Activated B cell treated with CpG ODN at 0.5 μM for 24 hours (primary cell): ENCODE results near the gene INO80D. TPM values are rescaled to one million over a fixed set of nuclear protein-coding genes. Genes with fewer than 3 reads are reported as not detected.

ENCODE experiments used
- ATAC-seq: fragments of 200-7000 bp; cut with Tn5 transposase; one replicate; pipeline ENCODE4 v1.10.0; 2021; ENCODE audit warnings: low read depth, mild to moderate bottlenecking, moderate library complexity
- CTCF ChIA-PET: fragments of 350-600 bp; sonication (Branson Sonifier 250); formaldehyde crosslinking; loops from one replicate; lab custom pipeline; 2021; ENCODE audit warnings: antibody characterized with exemption; lab: Charles Lee
- POLR2A ChIA-PET: fragments of 350-600 bp; sonication (Branson Sonifier 250); formaldehyde crosslinking; loops from one replicate; lab custom pipeline; 2021; ENCODE audit warnings: antibody characterized with exemption; lab: Charles Lee
- DNase-seq: peaks from one replicate; pipeline ENCODE4 v3.0.0; 2022
- H3K27ac Mint-ChIP-seq: one replicate; pipeline ENCODE4 v1.8.0; 2020; ENCODE audit warnings: mixed read lengths
- H3K27me3 Mint-ChIP-seq: one replicate; pipeline ENCODE4 v1.8.0; 2021; ENCODE audit warnings: mixed read lengths
- H3K36me3 Mint-ChIP-seq: one replicate; pipeline ENCODE4 v1.8.0; 2021; ENCODE audit warnings: low read depth, mixed read lengths
- H3K4me1 Mint-ChIP-seq: one replicate; pipeline ENCODE4 v1.8.0; 2021; ENCODE audit warnings: mixed read lengths
- H3K4me3 Mint-ChIP-seq: one replicate; pipeline ENCODE4 v1.8.0; 2020; ENCODE audit warnings: mild to moderate bottlenecking, mixed read lengths
- H3K9me3 Mint-ChIP-seq: one replicate; pipeline ENCODE4 v1.8.0; 2020; ENCODE audit warnings: mixed read lengths
- CTCF ChIP-seq: fragments of 200-600 bp; IDR thresholded peaks from one replicate; pipeline ENCODE4 v1.8.0; 2022; ENCODE audit warnings: antibody characterized with exemption, mild to moderate bottlenecking
- intact Hi-C: fragments of 100-400 bp; cut with micrococcal nuclease; formaldehyde crosslinking; loops from one replicate; pipeline ENCODE4 v1.15.1; 2024
- total RNA-seq: library from RNA; stranded (reverse); gene quantifications from 2 replicates; pipeline ENCODE4 v1.2.3, GENCODE V29; 2022

Gene INO80D
- total RNA-seq, 1 donor from 2014 or later: 53.1 TPM

DNA sequence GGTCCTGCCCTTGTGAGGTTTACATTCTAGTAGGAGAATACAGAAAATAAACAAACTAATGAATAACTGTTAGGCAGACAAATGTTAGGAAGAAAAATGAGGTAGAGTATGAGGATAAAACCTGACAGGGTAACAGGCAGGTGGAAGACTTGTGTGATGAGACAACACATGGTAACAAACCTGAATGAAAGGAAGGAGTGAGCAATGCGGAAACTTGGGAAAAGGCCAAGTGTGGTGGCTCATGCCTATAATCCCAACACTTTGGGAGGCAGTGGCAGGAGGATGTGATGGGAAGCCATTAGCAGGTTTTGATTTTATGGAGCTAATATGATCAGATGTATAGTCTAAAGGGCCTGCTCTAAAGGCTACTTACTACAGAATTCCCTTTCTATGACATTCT lies 74.2 kb downstream of the INO80D start:
- ATAC-seq (no peak), DNase-seq (no peak)
- ChIA-PET CTCF (no interaction called here), POLR2A (no interaction called here)
- H3K4me1 Mint-ChIP-seq: no peaks in the 10 kb centered on the region
- H3K27ac Mint-ChIP-seq: no peak overlapping the region
- H3K36me3 Mint-ChIP-seq: peaks cover 83% of the 10 kb centered on the region
- H3K27me3 Mint-ChIP-seq: no peaks in the 10 kb centered on the region
- H3K9me3 Mint-ChIP-seq: peaks cover 11% of the 10 kb centered on the region
- TF ChIP-seq CTCF: no peak
- intact Hi-C loops: no loop called here
- no peak overlapping the region for H3K4me3 Mint-ChIP-seq

DNA sequence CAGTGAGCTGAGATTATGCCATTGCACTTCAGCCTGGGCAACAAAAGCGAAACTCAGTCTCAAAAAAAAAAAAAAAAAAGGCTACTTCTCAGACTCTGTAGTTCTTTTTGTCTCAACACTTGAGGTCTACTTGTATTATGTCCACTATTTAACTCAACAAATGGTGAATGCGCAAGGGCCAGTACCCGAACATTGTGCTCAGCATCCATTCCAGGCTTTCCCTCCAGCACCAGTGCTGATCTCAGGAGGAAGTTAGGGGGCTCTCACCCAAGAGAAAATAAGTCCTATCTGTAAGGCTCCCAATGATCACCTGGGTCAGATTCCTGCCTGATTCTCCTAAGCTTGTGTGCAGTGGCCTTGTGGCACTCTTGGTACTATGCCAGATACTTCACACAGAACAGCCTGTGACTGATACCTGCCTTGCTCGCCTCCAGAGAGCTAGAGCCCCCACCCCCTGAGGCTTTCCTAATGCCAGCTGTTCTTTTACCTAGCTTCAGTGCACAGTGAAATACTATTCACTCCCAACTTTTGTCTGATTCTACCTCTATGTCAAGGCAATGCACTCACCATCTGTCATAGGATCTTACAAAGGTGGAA lies 74.9 kb downstream of the INO80D start:
- no peak for TF ChIP-seq CTCF
- intact Hi-C loops: no loop called here
- Mint-ChIP-seq H3K4me1 (no peaks in the 10 kb centered on the region), H3K9me3 (peaks cover 5% of the 10 kb centered on the region), H3K36me3 (peaks cover 83% of the 10 kb centered on the region), H3K4me3 (no peak overlapping the region), H3K27me3 (no peaks in the 10 kb centered on the region), H3K27ac (no peak overlapping the region)
- DNase-seq (no peak), ATAC-seq (no peak)
- ChIA-PET CTCF (no interaction called here), POLR2A (interaction anchor here (0.6 kb wide), 1 partner anchor 42 kb away, joined by 7 read pairs; no protein-coding TSS in a partner anchor)

- ATAC-seq (no peak), DNase-seq (no peak)
- Mint-ChIP-seq H3K27ac (no peak overlapping the region), H3K27me3 (no peaks in the 10 kb centered on the region), H3K4me1 (no peaks in the 10 kb centered on the region), H3K36me3 (peaks cover 88% of the 10 kb centered on the region), H3K4me3 (no peak overlapping the region), H3K9me3 (no peaks in the 10 kb centered on the region)
- ChIA-PET CTCF (no interaction called here), POLR2A (no interaction called here)
- intact Hi-C loops: no loop called here
- no peak for TF ChIP-seq CTCF
Observed at GRCh38 chr2:206004004-206004693, 81.8 kb downstream of the INO80D start.

DNA sequence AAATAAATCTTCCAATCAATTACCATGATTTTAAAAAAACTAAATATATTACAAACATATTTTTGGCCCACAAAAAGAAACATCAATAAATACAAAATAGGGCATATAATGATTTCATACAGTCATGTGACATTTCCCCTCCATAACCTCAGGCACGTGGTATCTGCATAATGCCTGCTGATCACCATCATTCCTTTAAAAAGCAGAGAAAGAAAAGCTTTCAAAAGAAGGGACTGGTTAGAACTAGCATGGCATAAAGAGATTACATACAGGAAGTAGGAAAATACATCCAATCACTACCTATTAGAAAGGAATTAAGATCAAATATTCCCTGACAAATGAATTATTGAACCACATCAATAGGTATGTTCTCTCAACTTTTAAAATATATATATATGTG lies 83.5 kb downstream of the INO80D start:
- H3K9me3 Mint-ChIP-seq: no peaks in the 10 kb centered on the region
- CTCF ChIA-PET: no interaction called here
- no peak overlapping the region for H3K4me3 Mint-ChIP-seq
- no peaks in the 10 kb centered on the region for H3K4me1 Mint-ChIP-seq
- H3K27me3 Mint-ChIP-seq: no peaks in the 10 kb centered on the region
- no peak for DNase-seq
- peaks cover 85% of the 10 kb centered on the region for H3K36me3 Mint-ChIP-seq
- intact Hi-C loops: no loop called here
- no peak for ATAC-seq
- POLR2A ChIA-PET: interaction anchor here (0.6 kb wide), 1 partner anchor 244 kb away, joined by 7 read pairs; no protein-coding TSS in a partner anchor
- TF ChIP-seq CTCF: no peak
- no peak overlapping the region for H3K27ac Mint-ChIP-seq

DNA sequence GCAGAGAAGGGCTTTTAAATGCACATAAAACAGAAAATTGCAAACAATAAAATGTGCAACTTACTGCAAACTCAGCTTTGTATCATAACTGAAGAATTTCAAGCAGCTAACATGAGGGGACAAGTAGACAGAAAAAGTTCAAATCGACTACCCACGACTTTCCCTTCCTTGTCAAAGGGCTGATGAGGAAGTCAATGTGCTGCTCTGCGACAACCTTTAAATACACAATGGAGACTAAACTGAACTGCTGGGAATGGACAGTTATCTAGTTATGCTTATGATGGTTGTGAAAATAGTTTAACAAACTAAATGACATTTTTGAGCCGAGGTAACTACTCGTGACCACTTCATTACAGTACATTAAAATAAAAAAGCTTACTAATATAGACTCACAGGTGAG lies 84.1 kb downstream of the INO80D start:
- Mint-ChIP-seq H3K4me3 (no peak overlapping the region), H3K4me1 (no peaks in the 10 kb centered on the region), H3K9me3 (no peaks in the 10 kb centered on the region), H3K27me3 (no peaks in the 10 kb centered on the region), H3K27ac (no peak overlapping the region), H3K36me3 (peaks cover 83% of the 10 kb centered on the region)
- TF ChIP-seq CTCF: no peak
- POLR2A ChIA-PET: no interaction called here
- intact Hi-C loops: no loop called here
- no peak for ATAC-seq
- DNase-seq: no peak
- CTCF ChIA-PET: no interaction called here
